Hepatic stellate cell (primary cell): Measurements from ENCODE around the gene SLX9.

Experiments
- DNase-seq: peaks from one replicate; pipeline ENCODE4 v3.0.0; 2011; ENCODE audit warnings: low spot score

The SLX9 gene

GRCh38 chr21:44991538-44992483 lies 52.0 kb downstream of the SLX9 start:
- DNase-seq, result peak; percentile 60

- no peak for DNase-seq
Measured at GRCh38 chr21:44992608-44993031, 52.8 kb downstream of the SLX9 start.

GRCh38 chr21:44993321-44994046 lies 53.7 kb downstream of the SLX9 start:
- DNase-seq, result no peak

GRCh38 chr21:44994047-44994694 lies 54.3 kb downstream of the SLX9 start:
- no peak for DNase-seq

- DNase-seq, result no peak
Measured at GRCh38 chr21:44994695-44995342, 55.0 kb downstream of the SLX9 start.

GRCh38 chr21:44995343-44995941 lies 55.6 kb downstream of the SLX9 start:
- no peak for DNase-seq

- DNase-seq, result no peak
Measured at GRCh38 chr21:44996096-44996495, 56.3 kb downstream of the SLX9 start.

- no peak for DNase-seq
Measured at GRCh38 chr21:44996501-44996921, 56.7 kb downstream of the SLX9 start.

GRCh38 chr21:44996983-44997936 lies 57.4 kb downstream of the SLX9 start:
- no peak for DNase-seq

GRCh38 chr21:44998086-44998620 lies 58.3 kb downstream of the SLX9 start:
- DNase-seq, result no peak

GRCh38 chr21:44998621-44999427 lies 59.0 kb downstream of the SLX9 start:
- DNase-seq, result no peak

- DNase-seq, result no peak
Measured at GRCh38 chr21:44999428-44999971, 59.7 kb downstream of the SLX9 start.

- no peak for DNase-seq
Measured at GRCh38 chr21:44999972-45000636, 60.3 kb downstream of the SLX9 start.

- no peak for DNase-seq
Measured at GRCh38 chr21:45000637-45001133, 60.9 kb downstream of the SLX9 start.

- peak; percentile 84 for DNase-seq
Measured at GRCh38 chr21:45001134-45002095, 61.6 kb downstream of the SLX9 start.

- DNase-seq, result no peak
Measured at GRCh38 chr21:45002381-45003204, 62.8 kb downstream of the SLX9 start.
